Calu3 (cell line): ENCODE data around the gene NF1. TPM values are rescaled to one million over a fixed set of nuclear protein-coding genes. Genes with fewer than 3 reads are reported as not detected.

Source experiments
- BruUV-seq: library from RNA; stranded (reverse); fragments of 400-500 nt; replicated peaks from 2 replicates; lab custom pipeline; 2021; lab: Mats Ljungman, UMichigan
- CTCF ChIA-PET: fragments of 300-600 bp; sonication (Branson Sonifier 250); formaldehyde crosslinking; loops from one replicate; lab custom pipeline; 2022; ENCODE audit warnings: antibody characterized with exemption; lab: Charles Lee
- DNase-seq: peaks from one replicate; pipeline ENCODE4 v3.0.0; 2022
- H3K27ac Mint-ChIP-seq: one replicate; pipeline ENCODE4 v1.8.0; 2022; ENCODE audit warnings: mixed read lengths; ENCODE audit not compliant: unreplicated experiment
- H3K27me3 Mint-ChIP-seq: one replicate; pipeline ENCODE4 v1.8.0; 2022; ENCODE audit warnings: mixed read lengths; ENCODE audit not compliant: unreplicated experiment
- H3K36me3 Mint-ChIP-seq: one replicate; pipeline ENCODE4 v1.8.0; 2022; ENCODE audit warnings: mild to moderate bottlenecking, moderate library complexity, mixed read lengths; ENCODE audit not compliant: insufficient read depth, unreplicated experiment
- H3K4me1 Mint-ChIP-seq: one replicate; pipeline ENCODE4 v1.8.0; 2022; ENCODE audit warnings: mild to moderate bottlenecking, low read depth, mixed read lengths; ENCODE audit not compliant: unreplicated experiment
- H3K4me3 Mint-ChIP-seq: one replicate; pipeline ENCODE4 v1.8.0; 2022; ENCODE audit warnings: mild to moderate bottlenecking, low read depth, moderate library complexity, mixed read lengths; ENCODE audit not compliant: unreplicated experiment
- H3K9me3 Mint-ChIP-seq: one replicate; pipeline ENCODE4 v1.8.0; 2022; ENCODE audit warnings: low read depth, mixed read lengths; ENCODE audit not compliant: unreplicated experiment
- intact Hi-C: fragments of 100-400 bp; cut with micrococcal nuclease; formaldehyde crosslinking; loops from one replicate; pipeline ENCODE4 v1.10.0; 2022; ENCODE audit not compliant: unreplicated experiment
- total RNA-seq: library from RNA; stranded (reverse); gene quantifications from 2 replicates; pipeline ENCODE4 v1.2.3, GENCODE V29; 2022
- TF ChIP-seq, protein P1 (sequence below): fragments of 200-600 bp; IDR thresholded peaks from one replicate; pipeline ENCODE4 v1.8.0; 2022; ENCODE audit warnings: antibody characterized with exemption; ENCODE audit not compliant: unreplicated experiment

Gene NF1
- total RNA-seq, 1 experiment from 2014 or later = 64.7 TPM

- no peak for DNase-seq
- CTCF ChIA-PET = no interaction called here
- H3K4me1 Mint-ChIP-seq = no peaks in the 10 kb centered on the region
- TF ChIP-seq, protein P1, sequence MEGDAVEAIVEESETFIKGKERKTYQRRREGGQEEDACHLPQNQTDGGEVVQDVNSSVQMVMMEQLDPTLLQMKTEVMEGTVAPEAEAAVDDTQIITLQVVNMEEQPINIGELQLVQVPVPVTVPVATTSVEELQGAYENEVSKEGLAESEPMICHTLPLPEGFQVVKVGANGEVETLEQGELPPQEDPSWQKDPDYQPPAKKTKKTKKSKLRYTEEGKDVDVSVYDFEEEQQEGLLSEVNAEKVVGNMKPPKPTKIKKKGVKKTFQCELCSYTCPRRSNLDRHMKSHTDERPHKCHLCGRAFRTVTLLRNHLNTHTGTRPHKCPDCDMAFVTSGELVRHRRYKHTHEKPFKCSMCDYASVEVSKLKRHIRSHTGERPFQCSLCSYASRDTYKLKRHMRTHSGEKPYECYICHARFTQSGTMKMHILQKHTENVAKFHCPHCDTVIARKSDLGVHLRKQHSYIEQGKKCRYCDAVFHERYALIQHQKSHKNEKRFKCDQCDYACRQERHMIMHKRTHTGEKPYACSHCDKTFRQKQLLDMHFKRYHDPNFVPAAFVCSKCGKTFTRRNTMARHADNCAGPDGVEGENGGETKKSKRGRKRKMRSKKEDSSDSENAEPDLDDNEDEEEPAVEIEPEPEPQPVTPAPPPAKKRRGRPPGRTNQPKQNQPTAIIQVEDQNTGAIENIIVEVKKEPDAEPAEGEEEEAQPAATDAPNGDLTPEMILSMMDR = no peak
- no TSS peak for BruUV-seq
- no peak overlapping the region for H3K4me3 Mint-ChIP-seq
- H3K27ac Mint-ChIP-seq = no peak overlapping the region
- H3K9me3 Mint-ChIP-seq = no peaks in the 10 kb centered on the region
- H3K27me3 Mint-ChIP-seq = peaks cover 57% of the 10 kb centered on the region
- H3K36me3 Mint-ChIP-seq = no peaks in the 10 kb centered on the region
- intact Hi-C loops = no loop called here
Observed at GRCh38 chr17:31415004-31415454, 320.3 kb downstream of the NF1 start.

DNA sequence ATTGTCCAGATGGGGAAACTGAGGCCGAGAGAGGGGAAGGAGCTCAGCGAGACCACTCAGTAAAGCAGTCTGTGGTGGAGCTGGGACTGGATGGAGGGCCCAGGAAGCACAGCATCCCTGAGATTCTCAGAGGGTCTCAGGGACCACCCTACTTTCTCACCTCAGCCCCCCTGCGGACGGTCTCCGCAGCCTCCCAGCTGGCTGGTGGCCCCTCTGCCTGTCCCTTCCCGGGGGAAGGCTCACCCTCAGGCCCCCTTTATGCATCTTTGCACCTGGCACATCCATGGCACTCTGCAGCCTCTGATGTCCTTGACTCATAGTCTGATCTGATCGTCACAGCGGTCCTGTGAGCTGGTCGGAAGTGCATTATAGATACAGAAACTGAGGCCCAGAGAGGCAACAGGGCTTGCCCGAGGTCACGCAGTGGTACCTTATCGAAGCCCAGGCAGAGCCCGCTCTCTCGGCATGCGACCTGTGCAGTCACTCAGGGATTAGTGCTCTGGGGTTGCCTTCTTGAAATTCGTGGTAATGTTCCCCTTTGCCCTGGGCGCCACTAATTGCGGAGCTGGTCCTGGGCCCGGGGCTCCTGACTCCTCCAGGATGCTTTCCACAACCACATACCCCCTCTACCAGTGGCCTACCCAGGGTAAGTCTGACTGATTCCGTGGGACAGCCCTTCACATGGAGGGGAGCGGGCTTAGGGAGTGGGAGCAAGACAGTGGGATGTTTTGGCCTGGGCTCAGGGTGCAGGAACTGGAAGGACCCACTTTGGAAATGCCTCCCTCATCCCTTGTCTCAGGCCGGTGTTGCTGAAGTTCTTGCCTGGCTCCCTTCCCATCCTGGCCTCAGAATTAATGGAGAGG lies 321.1 kb downstream of the NF1 start:
- no peak overlapping the region for H3K27ac Mint-ChIP-seq
- TF ChIP-seq, protein P1 = no peak

GRCh38 chr17:31416503-31416923 lies 321.7 kb downstream of the NF1 start:
- H3K4me3 Mint-ChIP-seq = no peak overlapping the region
- H3K27me3 Mint-ChIP-seq = peaks cover 51% of the 10 kb centered on the region
- H3K9me3 Mint-ChIP-seq = no peaks in the 10 kb centered on the region
- CTCF ChIA-PET = no interaction called here
- no peaks in the 10 kb centered on the region for H3K4me1 Mint-ChIP-seq
- no TSS peak for BruUV-seq
- TF ChIP-seq, protein P1 = no peak
- no peaks in the 10 kb centered on the region for H3K36me3 Mint-ChIP-seq
- no peak for DNase-seq
- intact Hi-C loops = no loop called here
- H3K27ac Mint-ChIP-seq = no peak overlapping the region

More for the DNA sequence above, 321.1 kb downstream of the NF1 start:
- no TSS peak for BruUV-seq
- CTCF ChIA-PET = interaction anchor here (0.6 kb wide), 1 partner anchor 174 kb away, joined by 4 read pairs; no protein-coding TSS in a partner anchor
- H3K9me3 Mint-ChIP-seq = no peaks in the 10 kb centered on the region
- no peaks in the 10 kb centered on the region for H3K36me3 Mint-ChIP-seq
- peaks cover 51% of the 10 kb centered on the region for H3K27me3 Mint-ChIP-seq
- intact Hi-C loops = no loop called here
- no peak for DNase-seq
- H3K4me1 Mint-ChIP-seq = no peaks in the 10 kb centered on the region
- no peak overlapping the region for H3K4me3 Mint-ChIP-seq

GRCh38 chr17:31417051-31417792 lies 322.4 kb downstream of the NF1 start:
- H3K27ac Mint-ChIP-seq = no peak overlapping the region
- H3K4me1 Mint-ChIP-seq = no peaks in the 10 kb centered on the region
- H3K27me3 Mint-ChIP-seq = peaks cover 50% of the 10 kb centered on the region
- TF ChIP-seq, protein P1 = no peak
- BruUV-seq = no TSS peak
- intact Hi-C loops = no loop called here
- CTCF ChIA-PET = interaction anchor here (0.6 kb wide), 1 partner anchor 163 kb away, joined by 3 read pairs; no protein-coding TSS in a partner anchor
- H3K36me3 Mint-ChIP-seq = no peaks in the 10 kb centered on the region
- no peak for DNase-seq
- H3K9me3 Mint-ChIP-seq = no peaks in the 10 kb centered on the region
- no peak overlapping the region for H3K4me3 Mint-ChIP-seq
